ENCODE results near the gene TSR2. TPM values are rescaled to one million over a fixed set of nuclear protein-coding genes. Genes with fewer than 3 reads are reported as not detected.
"Not testable (repeated sequence)": the region's sequence is repeated elsewhere in the genome, so short reads cannot be mapped to it uniquely, and the experiment has no call there.

The TSR2 gene
- total and polyA plus RNA-seq, 2 of the 13 experiments (the other 11 are each of a cell fraction or from before 2014, with no cell fraction given): 10.9 to 35.5 TPM

GRCh38 chrX:54484666-54485065 lies 44.5 kb downstream of the TSR2 start (continued):
- no peak for TF ChIP-seq RFXAP (CRISPR knock-in tag; IDR thresholded peaks at IDR 0.05; ENCODE audit: borderline replicate concordance)
- TF ChIP-seq SAP130 (CRISPR knock-in tag; IDR thresholded peaks at IDR 0.05; ENCODE audit: low read depth): no peak

GRCh38 chrX:54489819-54490218 lies 49.6 kb downstream of the TSR2 start:
- BruUV-seq (replicated peaks); H3K9me3 ChIP-seq (ENCODE audit: low read length); H3K36me3 ChIP-seq (replicated peaks in 1 of 2; ENCODE audit: control insufficient read depth in 1 of 2, insufficient read depth in 2 of 2, low read length in 2 of 2); H3K4me3 ChIP-seq (replicated peaks in 1 of 3; ENCODE audit: insufficient read depth in 1 of 3, low read depth in 2 of 3, low read length in 3 of 3); CTCF ChIA-PET (ENCODE audit: low intra/inter-chr PET ratio, low total read pairs); DNase-seq (ENCODE audit: low spot score); FAIRE-seq; POLR2A ChIA-PET; H3K27me3 ChIP-seq (ENCODE audit: control insufficient read depth in 1 of 2, insufficient read depth in 2 of 2, low read length in 2 of 2); intact Hi-C loops (cut with micrococcal nuclease; ENCODE audit: unreplicated experiment); H3K9ac ChIP-seq (ENCODE audit: insufficient read depth, low read depth, low read length); H4K20me1 ChIP-seq (ENCODE audit: insufficient read depth, low read length); in situ Hi-C loops (cut with HindIII; ENCODE audit: extremely low pct_ligation_motif_present, low pct_unique_long_range_greater_than_20kb); H2AFZ ChIP-seq (ENCODE audit: low read length); H3K79me2 ChIP-seq (ENCODE audit: insufficient read depth, low read length); H3K4me2 ChIP-seq (ENCODE audit: low read depth, low read length); ATAC-seq; H3K27ac ChIP-seq (ENCODE audit: extremely low read length, insufficient read depth, low read length): not testable (repeated sequence)
- WGBS (ENCODE audit: low lambda C conversion rate): 98% methylated on average over 5 of the region's 5 CpGs
- peaks cover 12% of the 10 kb centered on the region; the same call in 1 of the 2 replicates for H3K4me1 ChIP-seq (ENCODE audit: insufficient read depth, low read length)

- in situ Hi-C loops (cut with HindIII; ENCODE audit: extremely low pct_ligation_motif_present, low pct_unique_long_range_greater_than_20kb) (no loop called here), intact Hi-C loops (cut with micrococcal nuclease; ENCODE audit: unreplicated experiment) (no loop called here)
- 78% methylated on average over 5 of the region's 6 CpGs for WGBS (ENCODE audit: low lambda C conversion rate)
- Histone ChIP-seq H3K79me2 (ENCODE audit: insufficient read depth, low read length) (no peaks in the 10 kb centered on the region), H3K4me3 (replicated peaks in 1 of 3; ENCODE audit: insufficient read depth in 1 of 3, low read depth in 2 of 3, low read length in 3 of 3) (no peak overlapping the region), H4K20me1 (ENCODE audit: insufficient read depth, low read length) (no peaks in the 10 kb centered on the region), H3K36me3 (replicated peaks in 1 of 2; ENCODE audit: control insufficient read depth in 1 of 2, insufficient read depth in 2 of 2, low read length in 2 of 2) (no peaks in the 10 kb centered on the region), H3K27me3 (ENCODE audit: control insufficient read depth in 1 of 2, insufficient read depth in 2 of 2, low read length in 2 of 2) (no peaks in the 10 kb centered on the region), H3K4me1 (ENCODE audit: insufficient read depth, low read length) (0 out of 2 replicates have a peak, but pooled peaks cover 14% of the 10 kb centered on the region), H3K9me3 (ENCODE audit: low read length) (no peaks in the 10 kb centered on the region), H3K9ac (ENCODE audit: insufficient read depth, low read depth, low read length) (no peak overlapping the region), H3K27ac (ENCODE audit: extremely low read length, insufficient read depth, low read length) (no peak overlapping the region), H3K4me2 (ENCODE audit: low read depth, low read length) (no peak overlapping the region), H2AFZ (ENCODE audit: low read length) (no peak overlapping the region)
- ATAC-seq (no peak), FAIRE-seq (no peak), DNase-seq (ENCODE audit: low spot score) (no peak)
- TF ChIP-seq ZUFSP (CRISPR knock-in tag; IDR thresholded peaks at IDR 0.05; ENCODE audit: borderline replicate concordance) (no peak), ZNF180 (CRISPR knock-in tag; IDR thresholded peaks at IDR 0.05; ENCODE audit: borderline replicate concordance, low read depth) (no peak), SUZ12 (IDR thresholded peaks at IDR 0.05; ENCODE audit: low read depth, low read length) (no peak), ZNF563 (CRISPR knock-in tag; IDR thresholded peaks at IDR 0.05) (no peak), MTERF4 (CRISPR knock-in tag; IDR thresholded peaks at IDR 0.05) (no peak), ZMYM3 (CRISPR knock-in tag; IDR thresholded peaks at IDR 0.05) (no peak), ARNT2 (CRISPR knock-in tag; IDR thresholded peaks at IDR 0.05; ENCODE audit: low read depth) (no peak)
- BruUV-seq (replicated peaks): no TSS peak
- ChIA-PET POLR2A (no interaction called here), CTCF (ENCODE audit: low intra/inter-chr PET ratio, low total read pairs) (no interaction called here)
Measured at GRCh38 chrX:54492340-54492739, 52.1 kb downstream of the TSR2 start.
